ENCODE measurements around the gene PLA2G3.

GRCh38 chr22:31154975-31155374 is 14.7 kb upstream of the PLA2G3 start:
- TF ChIP-seq CTCF (IDR thresholded peaks at IDR 0.05) = no peak
- TF ChIP-seq POLR2A (IDR thresholded peaks at IDR 0.05; ENCODE audit: low read depth) = no peak
- TF ChIP-seq POLR2AphosphoS5 (IDR thresholded peaks at IDR 0.05) = no peak
- TF ChIP-seq EP300 (IDR thresholded peaks at IDR 0.05) = no peak

Measured in esophagus muscularis mucosa (tissue), 4 donors.